ENCODE results near the gene KAT8.

The KAT8 gene

GRCh38 chr16:31082368-31083045 lies 35.0 kb upstream of the KAT8 start:
- DNase-seq = no peak
- intact Hi-C loops (cut with DNase I) = no loop called here

GRCh38 chr16:31083081-31083480 lies 34.4 kb upstream of the KAT8 start:
- intact Hi-C loops (cut with DNase I) = no loop called here

GRCh38 chr16:31083556-31083955 lies 33.9 kb upstream of the KAT8 start:
- intact Hi-C loops (cut with DNase I) = no loop called here
- no peak for DNase-seq

More at GRCh38 chr16:31083081-31083480, 34.4 kb upstream of the KAT8 start:
- no peak for DNase-seq

- no peak for DNase-seq
- intact Hi-C loops (cut with DNase I) = no loop called here
These were observed 33.5 kb upstream of the KAT8 start for GRCh38 chr16:31083981-31084380.

GRCh38 chr16:31084584-31085302 lies 32.7 kb upstream of the KAT8 start:
- intact Hi-C loops (cut with DNase I) = no loop called here
- no peak for DNase-seq

- no peak for DNase-seq
These were observed 32.1 kb upstream of the KAT8 start for GRCh38 chr16:31085411-31085810.

GRCh38 chr16:31085873-31086628 lies 31.4 kb upstream of the KAT8 start:
- no peak for DNase-seq
- intact Hi-C loops (cut with DNase I) = no loop called here

More at GRCh38 chr16:31085411-31085810, 32.1 kb upstream of the KAT8 start:
- intact Hi-C loops (cut with DNase I) = no loop called here

GRCh38 chr16:31086629-31086906 lies 30.9 kb upstream of the KAT8 start:
- no peak for DNase-seq
- intact Hi-C loops (cut with DNase I) = no loop called here

GRCh38 chr16:31087481-31087880 lies 30.0 kb upstream of the KAT8 start:
- intact Hi-C loops (cut with DNase I) = no loop called here
- DNase-seq = no peak

GRCh38 chr16:31087971-31088370 lies 29.5 kb upstream of the KAT8 start:
- DNase-seq = peak in 21 of 42 donors; percentile 31 to 80 (median 53)
- intact Hi-C loops (cut with DNase I) = no loop called here

GRCh38 chr16:31088459-31089183 lies 28.8 kb upstream of the KAT8 start, which contains the start of gene PRSS53:
Gene PRSS53 (minus strand): TSS chr16:31088943. CDS start chr16:31088809, 134 bp downstream.
- DNase-seq = no peak
- intact Hi-C loops (cut with DNase I) = no loop called here

- intact Hi-C loops (cut with DNase I) = no loop called here
- no peak for DNase-seq
These were observed 28.3 kb upstream of the KAT8 start for GRCh38 chr16:31089199-31089598.

- no peak for DNase-seq
- intact Hi-C loops (cut with DNase I) = loop anchor here (10.0 kb wide), 1 partner anchor 106 kb away; the partner anchor contains the start of gene HSD3B7
These were observed 26.9 kb upstream of the KAT8 start for GRCh38 chr16:31090540-31090939.

GRCh38 chr16:31092330-31092729 lies 25.1 kb upstream of the KAT8 start:
- DNase-seq = no peak
- intact Hi-C loops (cut with DNase I) = loop anchor here (10.0 kb wide), 1 partner anchor 108 kb away; the partner anchor contains the start of gene HSD3B7

GRCh38 chr16:31093132-31093703 lies 24.2 kb upstream of the KAT8 start:
- DNase-seq = peak in 26 of 42 donors; percentile 29 to 73 (median 52)
- intact Hi-C loops (cut with DNase I) = loop anchor here (10.0 kb wide), 1 partner anchor 108 kb away; the partner anchor contains the start of gene HSD3B7

- intact Hi-C loops (cut with DNase I) = loop anchor here (10.0 kb wide), 1 partner anchor 109 kb away; the partner anchor contains the start of gene HSD3B7
- peak in 4 of 42 donors; percentile 23 to 32 (median 30) for DNase-seq
These were observed 23.4 kb upstream of the KAT8 start for GRCh38 chr16:31094088-31094423.

- peak; percentile 88 to 98 (median 95) for DNase-seq
- intact Hi-C loops (cut with DNase I) = loop anchor here (10.0 kb wide), 1 partner anchor 110 kb away; the partner anchor contains the start of gene HSD3B7
These were observed 22.9 kb upstream of the KAT8 start, which contains the start of gene VKORC1 for GRCh38 chr16:31094424-31095120. Gene VKORC1 (minus strand): TSS chr16:31094797. CDS start chr16:31094729, 68 bp downstream.

All from head of caudate nucleus (tissue), 42 donors.